ENCODE measurements around the gene CIB4.
A peak's percentile ranks its signal among the peaks of the same experiment; 100 is the strongest.

CIB4 gene

GRCh38 chr2:26609839-26610277 lies 31.3 kb downstream of the CIB4 start:
- no peak for DNase-seq

GRCh38 chr2:26609205-26609631 lies 31.9 kb downstream of the CIB4 start:
- no peak for DNase-seq

- DNase-seq = no peak
Observed at GRCh38 chr2:26608557-26608956, 32.6 kb downstream of the CIB4 start.

GRCh38 chr2:26607698-26608097 lies 33.5 kb downstream of the CIB4 start:
- no peak for DNase-seq

GRCh38 chr2:26606847-26607190 lies 34.3 kb downstream of the CIB4 start:
- DNase-seq = no peak

- no peak for DNase-seq
Observed at GRCh38 chr2:26605999-26606846, 34.9 kb downstream of the CIB4 start.

GRCh38 chr2:26605195-26605998 lies 35.8 kb downstream of the CIB4 start:
- DNase-seq = peak in 12 of 56 donors; percentile 5 to 53 (median 12)

GRCh38 chr2:26602575-26602974 lies 38.6 kb downstream of the CIB4 start:
- DNase-seq = no peak

GRCh38 chr2:26599387-26599786 lies 41.8 kb downstream of the CIB4 start:
- no peak for DNase-seq

- no peak for DNase-seq
Observed at GRCh38 chr2:26598996-26599373, 42.2 kb downstream of the CIB4 start.

GRCh38 chr2:26598336-26598995 lies 42.7 kb downstream of the CIB4 start:
- no peak for DNase-seq

GRCh38 chr2:26597197-26597596 lies 44.0 kb downstream of the CIB4 start:
- DNase-seq = no peak

- no peak for DNase-seq
Observed at GRCh38 chr2:26595146-26595545, 46.0 kb downstream of the CIB4 start.

- DNase-seq = no peak
Observed at GRCh38 chr2:26591619-26592505, 49.3 kb downstream of the CIB4 start.

GRCh38 chr2:26590980-26591618 lies 50.1 kb downstream of the CIB4 start:
- DNase-seq = no peak

GRCh38 chr2:26590508-26590907 lies 50.7 kb downstream of the CIB4 start:
- no peak for DNase-seq

- no peak for DNase-seq
Observed at GRCh38 chr2:26588576-26588975, 52.6 kb downstream of the CIB4 start.

GRCh38 chr2:26587994-26588393 lies 53.2 kb downstream of the CIB4 start:
- DNase-seq = no peak

- no peak for DNase-seq
Observed at GRCh38 chr2:26585966-26586365, 55.2 kb downstream of the CIB4 start.

GRCh38 chr2:26585100-26585499 lies 56.1 kb downstream of the CIB4 start:
- no peak for DNase-seq

GRCh38 chr2:26584656-26585055 lies 56.5 kb downstream of the CIB4 start:
- no peak for DNase-seq
